ENCODE data around the gene IDH1. TPM values are rescaled to one million over a fixed set of nuclear protein-coding genes. Genes with fewer than 3 reads are reported as not detected.
A peak's percentile ranks its signal among the peaks of the same experiment; 100 is the strongest.

The IDH1 gene
- total and polyA plus RNA-seq, 2 of the 13 experiments (the other 11 are each of a cell fraction or from before 2014, with no cell fraction given) = 312 to 1,077 TPM

GRCh38 chr2:208254871-208255556 lies at the start of gene IDH1 (continued):
- TF ChIP-seq GMEB2 (CRISPR knock-in tag; IDR thresholded peaks at IDR 0.05; ENCODE audit: low read depth) (no peak), CSRNP1 (CRISPR knock-in tag; IDR thresholded peaks at IDR 0.05) (0 out of 2 replicates have a peak, but pooled peaks have one; percentile 23), ZNF180 (CRISPR knock-in tag; IDR thresholded peaks at IDR 0.05; ENCODE audit: borderline replicate concordance, low read depth) (no peak), PBX3 (CRISPR knock-in tag; IDR thresholded peaks at IDR 0.05; ENCODE audit: borderline replicate concordance) (no peak), POGZ (CRISPR knock-in tag; IDR thresholded peaks at IDR 0.05) (peak; percentile 72; the same call in 1 of the 2 replicates), ZBED4 (CRISPR knock-in tag; IDR thresholded peaks at IDR 0.05; ENCODE audit: borderline replicate concordance) (peak; percentile 78; the same call in 1 of the 2 replicates), PRPF4 (IDR thresholded peaks at IDR 0.05; ENCODE audit: low read depth, low read length, poor library complexity, severe bottlenecking) (no peak), KAT7 (CRISPR knock-in tag; IDR thresholded peaks at IDR 0.05; ENCODE audit: borderline replicate concordance) (0 out of 2 replicates have a peak, but pooled peaks have one; percentile 72), RAD21 (CRISPR knock-in tag; IDR thresholded peaks at IDR 0.05) (peak; percentile 84), ZNF564 (CRISPR knock-in tag; IDR thresholded peaks at IDR 0.05) (peak; percentile 87; the same call in 1 of the 2 replicates), JUNB (CRISPR knock-in tag; IDR thresholded peaks at IDR 0.05; ENCODE audit: borderline replicate concordance) (no peak), ZC3H4 (CRISPR knock-in tag; IDR thresholded peaks at IDR 0.05; ENCODE audit: borderline replicate concordance) (no peak; the same call in 1 of the 2 replicates), ZNF660 (CRISPR knock-in tag; IDR thresholded peaks at IDR 0.05; ENCODE audit: borderline replicate concordance, low read depth) (no peak), MATR3 (CRISPR knock-in tag; IDR thresholded peaks at IDR 0.05) (no peak), ZNF251 (CRISPR knock-in tag; IDR thresholded peaks at IDR 0.05) (no peak), CBFB (CRISPR knock-in tag; IDR thresholded peaks at IDR 0.05) (peak; percentile 60), TP53 (CRISPR knock-in tag; conservative IDR thresholded peaks at IDR 0.05) (peak; percentile 75; the same call in 1 of the 2 replicates), TCF12 (IDR thresholded peaks at IDR 0.05) (no peak), TCF12 (CRISPR knock-in tag; IDR thresholded peaks at IDR 0.05) (no peak; the same call in 1 of the 2 replicates)
